HG03025 (cell line): Measurements from ENCODE around the gene CBX6.
"Not testable (repeated sequence)": the region's sequence is repeated elsewhere in the genome, so short reads cannot be mapped to it uniquely, and the experiment has no call there.

Experiments
- ATAC-seq: cut with Tn5 transposase; IDR thresholded peaks from one replicate; pipeline ENCODE4 v1.9.1; 2021; ENCODE audit warnings: mild to moderate bottlenecking, moderate library complexity; ENCODE audit not compliant: unreplicated experiment, low FRiP score

Gene CBX6

DNA sequence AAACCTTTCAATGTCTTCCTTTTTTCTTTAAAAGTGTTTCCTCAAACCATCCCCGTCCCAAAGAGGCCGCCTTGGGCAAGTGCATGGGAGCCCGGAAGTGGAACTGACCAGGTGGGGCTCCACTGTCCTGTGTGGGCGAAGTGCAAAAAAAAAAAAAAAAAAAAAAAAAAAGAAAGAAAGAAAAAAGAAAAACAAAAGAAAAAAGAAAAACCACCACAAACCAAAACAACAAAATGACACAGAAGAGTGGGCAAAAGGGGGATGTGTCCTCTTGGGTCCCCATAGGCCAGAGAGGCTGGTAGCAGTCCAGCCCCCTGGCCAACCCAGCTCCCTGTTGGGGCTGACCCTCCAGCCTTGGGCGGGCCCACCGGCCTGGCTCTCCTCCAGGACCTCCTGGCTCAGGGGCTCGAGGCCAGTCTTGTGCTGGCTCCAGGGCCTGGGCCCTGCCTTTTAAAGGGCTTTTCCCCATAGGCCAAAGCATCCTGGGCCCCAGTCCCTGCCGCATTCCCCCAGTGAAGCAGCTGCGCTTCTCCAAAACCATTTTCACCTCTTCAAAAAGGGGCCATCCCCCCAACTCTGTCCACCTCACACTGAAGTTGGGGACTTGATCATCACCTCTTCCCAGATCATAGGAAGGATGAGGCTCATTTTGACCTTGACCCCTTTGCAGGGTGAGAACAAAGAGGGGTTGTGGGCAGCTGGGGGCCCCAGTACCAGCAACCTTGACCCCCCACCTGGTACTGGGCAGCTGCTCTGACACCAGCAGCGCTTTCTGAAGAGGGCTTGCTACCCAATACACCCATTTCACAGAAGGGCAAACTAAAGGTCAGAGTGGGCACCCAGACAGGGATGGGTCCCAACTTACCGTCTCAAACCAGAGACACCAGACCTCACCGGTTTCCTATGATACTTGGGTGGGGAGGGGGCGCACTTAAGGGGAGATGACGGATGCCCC is 9.4 kb downstream of the CBX6 start:
- no peak for ATAC-seq

DNA sequence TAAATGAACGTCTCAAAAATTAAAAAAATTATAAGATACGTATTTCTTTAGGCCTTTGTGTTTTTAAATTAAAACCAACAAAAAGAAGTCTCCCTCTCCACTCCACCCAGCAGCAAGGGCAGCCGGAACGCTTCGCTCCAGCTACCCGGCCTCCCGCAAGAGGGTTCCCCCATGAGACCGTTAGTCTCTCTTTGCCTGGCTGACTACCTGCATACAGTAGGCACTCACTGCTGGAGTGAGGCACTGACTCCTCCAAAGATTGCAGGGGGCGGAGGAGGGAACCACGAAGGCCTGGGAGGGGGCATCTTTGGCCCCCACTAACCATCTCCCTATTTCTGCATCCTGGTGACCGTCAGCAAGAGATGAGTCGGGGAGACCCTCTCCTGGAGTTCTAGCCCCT is 10.1 kb downstream of the CBX6 start:
- ATAC-seq = no peak

DNA sequence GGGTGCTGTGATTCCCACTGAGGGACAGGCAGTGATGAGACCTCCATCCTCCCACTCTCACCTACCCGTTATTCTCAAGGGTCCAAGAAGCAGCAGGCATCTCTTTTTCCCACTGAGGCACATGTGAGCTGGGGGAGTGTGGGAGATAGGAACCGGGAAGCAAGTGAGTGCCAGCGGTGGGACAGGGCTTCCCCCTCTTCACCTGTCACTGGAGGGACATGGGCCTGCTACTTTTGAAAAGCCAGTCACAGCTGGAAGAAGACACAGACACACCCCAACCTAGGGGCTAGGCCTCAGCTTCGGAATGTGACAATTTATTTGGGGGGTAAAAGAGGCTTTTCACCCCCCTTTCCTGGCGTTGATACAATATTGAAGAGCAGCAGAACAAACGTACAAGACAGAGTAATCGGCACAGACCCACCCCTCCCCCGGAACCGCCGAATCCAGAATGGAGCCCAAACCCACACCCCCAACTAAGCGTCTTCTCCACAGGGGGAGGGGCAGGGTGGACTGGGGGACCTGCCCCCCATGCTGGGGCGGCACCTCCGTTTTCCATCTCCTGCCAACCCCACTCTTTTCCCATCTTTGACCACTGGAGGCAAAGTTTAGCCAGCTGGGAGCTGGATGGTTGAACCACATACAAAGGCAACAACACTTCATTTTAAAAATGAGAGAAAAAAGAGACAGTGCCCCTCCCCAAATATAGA is 10.7 kb downstream of the CBX6 start:
- ATAC-seq = no peak

DNA sequence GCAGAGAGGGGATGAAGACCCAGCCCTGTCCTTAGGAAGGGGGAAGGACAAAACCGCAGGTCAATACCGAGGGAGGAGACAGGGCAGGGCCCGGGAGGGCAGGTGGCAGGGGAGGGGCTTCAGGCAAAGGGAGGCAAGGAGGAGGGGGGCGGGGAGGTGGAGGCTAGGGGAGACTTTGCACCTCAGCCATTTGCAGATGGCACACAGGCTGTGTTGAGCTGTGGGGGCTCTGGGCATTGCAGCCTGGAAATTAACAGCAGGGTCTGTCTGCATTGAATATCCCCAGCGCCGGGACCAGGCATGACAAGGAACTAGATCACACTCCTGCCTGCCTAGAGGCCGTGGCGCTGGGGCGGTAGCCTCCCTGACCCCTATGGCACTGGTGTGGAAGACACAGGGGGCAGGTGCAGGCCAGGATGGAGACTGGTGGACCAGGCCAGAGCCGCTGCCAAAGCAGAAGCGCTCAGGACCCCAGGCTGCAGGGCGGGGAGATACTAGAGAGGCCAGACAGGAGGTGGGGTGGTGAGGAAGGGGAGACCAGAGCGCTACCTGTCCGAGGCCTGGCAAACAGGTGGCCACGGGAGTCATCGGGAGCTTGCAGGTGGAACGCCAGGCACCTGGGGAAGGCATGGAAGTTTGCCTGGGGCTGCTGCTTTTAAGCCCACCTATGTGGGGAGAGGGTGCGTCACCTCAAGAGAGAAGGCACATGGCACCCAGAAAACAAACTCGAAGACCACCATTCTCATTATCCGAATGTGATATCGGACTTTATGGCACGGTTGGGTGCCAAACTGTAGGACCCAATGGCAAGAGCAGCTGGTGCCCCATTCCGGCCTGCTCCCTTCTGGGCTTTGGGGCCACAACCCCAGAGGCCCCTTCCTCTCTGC is 11.5 kb downstream of the CBX6 start:
- no peak for ATAC-seq

DNA sequence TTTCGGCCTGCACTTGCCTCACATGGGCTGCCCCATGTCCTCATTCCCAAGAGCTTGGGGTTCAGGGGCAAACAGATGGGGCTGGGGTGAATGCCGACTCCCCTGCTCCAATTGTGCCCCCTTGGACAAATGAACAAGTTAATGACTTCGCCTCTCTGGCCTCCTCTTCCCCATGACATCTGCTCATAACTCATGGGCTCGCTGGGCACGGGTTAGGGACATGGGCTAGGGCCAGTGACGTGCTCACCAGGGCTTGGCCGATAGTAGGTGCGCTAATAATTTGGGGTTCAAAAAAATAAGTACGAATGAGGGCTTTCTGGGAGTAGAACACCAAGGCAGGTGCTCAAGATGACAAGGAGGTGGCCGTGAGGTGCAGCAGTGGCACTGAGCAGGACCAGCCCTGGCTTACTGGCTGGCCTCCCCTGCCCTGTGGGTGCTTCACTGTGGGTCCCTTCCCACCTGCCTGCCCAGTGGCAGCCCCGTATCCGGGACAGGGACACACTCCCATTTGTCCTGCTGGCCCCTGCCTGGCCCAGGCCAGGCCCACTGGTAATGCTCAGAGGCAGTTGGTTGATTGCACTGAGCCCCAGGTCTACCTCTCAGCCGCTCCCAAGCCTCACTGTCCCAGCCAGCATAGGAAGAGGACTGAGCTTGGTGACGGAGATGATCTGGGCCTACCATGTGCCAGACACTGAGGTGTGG is 12.3 kb downstream of the CBX6 start:
- ATAC-seq = no peak

DNA sequence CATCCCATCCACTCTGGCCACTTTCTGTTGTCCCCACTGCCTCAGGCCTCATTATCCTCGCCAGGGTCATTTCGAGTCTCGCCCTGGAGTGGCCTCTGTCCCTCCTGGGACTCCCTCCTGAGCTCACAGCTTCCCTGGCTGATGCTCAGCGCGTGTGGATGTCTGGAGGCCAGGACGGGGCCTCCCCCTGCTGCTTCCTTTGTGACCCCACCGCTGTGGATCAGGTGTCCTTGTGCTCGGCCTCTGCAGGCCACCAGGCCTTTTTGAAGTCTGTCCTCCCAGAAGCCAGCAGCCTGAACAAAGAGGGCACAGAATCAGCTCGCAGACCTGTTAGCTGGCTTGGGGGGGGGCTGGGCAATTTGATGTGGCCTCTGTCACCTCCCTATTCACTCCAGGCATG is 13.5 kb downstream of the CBX6 start:
- ATAC-seq = no peak

DNA sequence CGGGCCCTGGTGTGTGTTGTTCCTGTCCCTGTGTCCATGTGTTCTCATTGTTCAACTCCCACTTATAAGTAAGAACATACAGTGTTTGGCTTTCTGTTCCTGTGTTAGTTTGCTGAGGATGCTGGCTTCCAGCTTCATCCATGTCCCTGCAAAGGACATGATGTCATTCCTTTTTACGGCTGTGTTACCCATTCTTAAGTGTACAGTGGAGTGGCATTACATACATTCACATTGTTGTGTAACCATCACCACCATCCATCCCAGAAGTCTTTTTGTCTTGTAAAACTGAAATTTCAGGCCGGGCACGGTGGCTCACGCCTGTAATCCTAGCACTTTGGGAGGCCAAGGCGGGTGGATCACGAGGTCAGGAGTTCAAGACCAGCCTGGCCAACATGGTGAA is 17.5 kb downstream of the CBX6 start:
- ATAC-seq = not testable (repeated sequence)

DNA sequence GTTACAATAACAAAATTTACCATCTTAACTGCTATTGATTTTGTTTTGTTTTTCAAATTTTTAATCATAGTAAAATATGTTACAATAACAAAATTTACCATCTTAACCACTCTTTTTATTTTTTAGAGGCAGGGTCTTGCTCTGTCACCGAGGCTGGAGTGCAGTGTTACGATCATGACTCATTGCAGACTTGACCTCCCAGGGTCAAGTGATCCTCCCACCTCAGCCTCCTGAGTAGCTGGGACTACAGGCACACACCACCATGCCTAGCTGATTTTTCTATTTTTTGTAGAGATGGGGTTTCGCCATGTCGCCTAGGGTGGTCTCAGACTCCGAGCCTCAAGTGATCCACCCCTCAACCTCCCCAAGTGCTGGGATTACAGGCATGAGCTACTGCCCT is 18.1 kb downstream of the CBX6 start:
- ATAC-seq = not testable (repeated sequence)

DNA sequence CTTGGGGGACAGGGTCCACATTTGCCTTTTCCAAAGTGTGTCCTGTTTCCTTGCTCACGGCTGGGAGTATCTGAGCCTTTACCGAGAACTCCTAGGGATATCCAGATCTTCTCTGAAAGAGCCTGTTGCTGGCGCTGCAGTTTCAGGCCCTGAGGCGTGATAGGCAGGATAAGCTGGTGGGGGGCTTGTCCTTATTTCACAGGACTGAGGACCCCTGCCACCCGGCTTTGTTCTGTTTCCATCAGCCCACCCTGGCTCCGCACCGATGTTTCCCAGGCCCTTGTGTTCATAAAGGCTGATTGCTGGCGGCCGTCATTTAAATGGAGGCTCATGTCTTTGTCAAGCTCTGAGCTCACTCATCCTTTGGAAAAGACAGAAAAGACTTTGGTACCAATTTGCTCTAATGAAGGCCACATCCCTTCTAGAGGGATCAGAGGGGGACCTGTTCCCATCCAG is 18.8 kb downstream of the CBX6 start:
- no peak for ATAC-seq

DNA sequence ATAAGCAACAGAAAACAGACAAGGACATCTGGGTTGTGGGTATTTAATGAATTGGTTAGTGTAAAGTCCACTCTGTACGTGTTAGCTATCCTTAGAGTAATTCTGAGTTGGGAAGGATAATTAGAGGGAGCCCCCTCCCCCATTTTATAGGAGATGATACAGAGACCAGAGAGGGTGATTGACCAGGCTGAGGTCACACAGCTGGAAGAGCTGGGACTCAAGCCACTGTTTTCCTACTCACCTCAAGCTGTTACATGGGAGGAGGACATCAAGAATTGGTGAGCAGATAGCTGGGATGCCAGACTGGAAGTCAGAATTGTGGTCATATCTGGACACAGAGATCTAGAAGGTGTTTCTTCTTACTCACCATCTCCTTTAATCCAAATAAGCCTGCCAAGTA is 19.5 kb downstream of the CBX6 start:
- no peak for ATAC-seq

DNA sequence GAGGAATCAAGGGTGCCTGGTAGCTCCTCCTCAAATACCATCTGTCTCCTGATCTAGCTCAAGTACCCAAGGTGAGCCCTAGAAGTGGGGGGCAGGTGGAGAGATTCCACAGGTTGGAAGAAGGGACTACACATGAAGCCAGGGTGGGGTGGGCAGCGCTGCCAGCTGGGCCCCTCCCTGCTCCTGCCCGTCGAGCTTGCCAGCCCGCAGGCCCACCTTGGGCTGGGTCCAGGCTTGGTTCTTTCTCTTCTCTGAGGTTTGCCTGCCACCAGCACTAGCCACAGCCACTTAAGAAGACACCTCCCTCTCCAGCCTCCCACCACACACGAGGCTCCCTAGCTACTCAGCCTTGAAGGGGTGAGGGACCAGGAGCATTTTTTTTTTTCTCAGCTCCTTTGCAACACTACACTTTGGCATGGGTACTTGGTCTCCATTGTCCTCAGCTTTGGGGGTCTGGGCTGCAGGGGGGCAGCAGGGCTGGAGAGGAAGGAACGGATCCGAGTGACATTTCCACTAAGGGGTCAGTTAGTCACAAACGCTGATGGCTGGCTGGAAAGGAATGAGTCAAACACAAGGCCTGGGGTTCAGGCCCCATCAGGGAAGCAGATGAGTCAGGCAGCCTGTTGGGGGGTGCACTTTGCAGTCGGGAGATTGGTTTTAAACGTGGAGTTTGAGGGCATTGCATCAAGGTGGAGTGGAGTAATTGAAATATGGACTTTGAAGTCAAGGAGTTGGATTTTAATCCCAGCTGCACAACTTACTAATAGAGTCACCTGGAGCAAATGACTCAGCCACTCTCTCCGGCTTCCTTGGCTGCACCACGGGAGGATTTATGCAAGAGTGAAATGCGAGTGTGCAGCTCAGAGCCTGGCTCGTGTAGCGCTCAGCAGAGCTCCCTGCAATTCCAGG is 20.8 kb downstream of the CBX6 start:
- no peak for ATAC-seq

DNA sequence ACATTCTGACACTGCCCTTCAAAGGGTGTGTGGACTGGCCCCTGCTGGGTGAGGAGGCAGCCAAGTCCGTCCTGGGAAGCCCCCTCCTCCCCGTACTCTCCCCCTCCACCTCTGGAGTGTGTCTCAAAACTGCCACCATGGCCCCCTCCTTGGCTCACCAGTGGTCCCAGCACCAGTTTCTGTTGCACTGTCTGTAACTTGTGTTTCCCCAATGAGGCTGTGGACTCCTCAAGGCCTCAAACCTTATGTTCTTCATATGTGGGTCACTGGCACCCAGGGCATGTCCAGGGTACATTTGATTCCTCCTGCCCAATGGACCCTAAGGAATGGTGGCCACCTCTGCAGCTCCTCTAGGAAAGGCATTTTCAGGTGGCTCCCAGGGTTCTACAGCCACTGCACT is 21.6 kb downstream of the CBX6 start:
- no peak for ATAC-seq

DNA sequence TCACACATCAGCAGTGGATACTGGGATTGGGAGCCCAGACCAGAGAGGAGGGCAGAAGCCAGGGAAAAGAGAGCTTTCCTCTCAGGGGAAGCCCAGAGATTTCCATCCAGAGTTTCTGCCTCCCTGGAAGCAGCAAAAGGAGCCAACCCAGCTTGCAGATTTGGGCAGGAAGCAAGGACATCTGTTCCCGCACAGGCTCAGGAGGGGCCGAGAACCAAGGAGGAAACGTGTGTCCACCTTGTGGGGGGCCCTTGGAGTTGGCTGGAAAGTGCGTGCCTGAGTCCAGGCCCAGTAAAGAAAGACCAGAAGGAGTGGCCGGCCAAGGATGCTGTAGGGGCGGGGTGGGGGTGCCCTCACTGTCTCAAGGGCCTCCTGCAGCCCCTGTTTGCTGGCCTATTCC is 22.2 kb downstream of the CBX6 start:
- ATAC-seq = no peak

DNA sequence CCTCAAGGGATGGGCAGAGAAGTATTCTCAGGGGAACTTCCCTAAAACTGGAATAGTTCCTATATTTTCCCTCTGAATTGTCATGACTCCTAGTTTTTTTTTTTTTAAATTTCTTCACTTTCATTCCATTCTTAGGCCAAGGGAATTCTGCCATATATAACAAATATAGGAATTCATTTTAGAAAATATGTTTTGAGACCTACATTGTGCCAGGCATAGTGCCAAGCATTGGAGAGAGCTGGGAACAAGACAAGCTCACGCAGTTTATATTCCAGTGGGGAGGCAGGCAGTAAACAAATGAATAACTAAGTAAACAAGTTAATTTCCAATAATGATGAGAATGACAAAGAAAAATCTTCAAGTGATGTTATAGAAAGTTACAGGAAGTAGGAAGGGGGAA is 25.6 kb downstream of the CBX6 start:
- no peak for ATAC-seq

DNA sequence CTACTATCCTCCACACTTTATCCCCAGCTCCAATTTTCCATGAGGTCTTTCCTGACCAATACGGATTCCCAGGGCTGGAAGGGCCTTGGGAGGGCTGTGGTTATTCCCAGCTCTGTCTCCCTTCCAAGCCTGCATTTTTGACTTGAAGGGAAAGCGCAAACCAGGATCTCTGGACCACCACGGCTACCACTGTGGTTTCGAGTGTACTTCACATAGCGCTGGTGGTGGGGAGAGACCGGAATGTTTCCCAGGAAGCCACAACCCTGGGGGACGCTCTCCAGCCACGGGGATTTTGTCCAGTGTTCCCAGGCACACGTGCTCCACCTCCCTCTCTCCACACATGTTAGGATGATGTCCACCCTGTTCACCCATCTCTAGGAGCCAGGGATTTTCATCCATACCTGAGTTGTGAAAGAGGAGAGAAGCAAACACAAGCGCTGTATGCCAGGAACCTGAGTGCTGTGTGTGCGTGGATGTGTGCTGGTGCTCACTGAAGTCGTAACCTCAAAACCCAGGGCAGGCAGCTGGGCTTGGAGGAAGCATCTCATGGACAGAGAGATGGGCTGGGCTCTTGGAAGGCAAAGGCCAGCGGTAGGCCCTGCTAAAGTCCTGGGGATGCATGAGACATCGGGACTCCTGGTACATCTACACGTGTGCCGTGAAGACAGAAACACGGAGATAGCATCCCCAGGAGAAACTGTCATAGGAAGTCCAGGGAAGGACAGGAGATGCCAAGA is 26.8 kb downstream of the CBX6 start:
- no peak for ATAC-seq

DNA sequence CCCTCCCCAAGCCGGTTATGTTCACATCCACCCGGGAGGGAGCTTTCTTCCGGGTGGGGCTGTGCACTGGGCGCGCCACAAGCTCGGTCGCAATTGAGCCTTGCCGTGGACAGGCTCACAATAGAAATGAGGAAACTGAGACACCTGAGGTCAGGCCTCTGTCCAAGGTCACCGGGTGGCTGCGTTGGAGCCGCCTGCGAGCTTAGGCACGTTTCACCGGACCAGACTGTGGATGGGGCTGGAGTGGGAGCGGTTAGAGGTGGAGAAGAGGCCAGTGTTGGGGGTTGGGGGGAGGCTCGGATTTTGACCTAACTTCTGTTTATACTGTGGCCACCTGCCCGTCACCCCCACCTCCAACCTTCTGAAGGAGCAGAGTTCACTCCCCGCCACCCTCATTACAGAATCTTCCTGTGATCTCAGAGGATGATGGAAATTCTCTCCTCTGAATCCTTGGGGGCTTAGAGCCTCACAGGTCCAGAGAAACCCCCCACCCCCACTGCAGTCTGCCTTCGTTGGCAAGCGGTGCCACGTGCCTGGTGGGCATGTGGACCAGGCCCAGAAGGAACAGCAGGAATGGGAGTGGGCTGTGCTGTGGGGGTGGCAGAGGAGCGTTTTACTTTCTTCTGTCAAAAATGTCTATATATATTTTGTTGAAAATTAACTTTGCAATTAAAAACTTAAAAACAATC is 27.6 kb downstream of the CBX6 start:
- ATAC-seq = no peak

DNA sequence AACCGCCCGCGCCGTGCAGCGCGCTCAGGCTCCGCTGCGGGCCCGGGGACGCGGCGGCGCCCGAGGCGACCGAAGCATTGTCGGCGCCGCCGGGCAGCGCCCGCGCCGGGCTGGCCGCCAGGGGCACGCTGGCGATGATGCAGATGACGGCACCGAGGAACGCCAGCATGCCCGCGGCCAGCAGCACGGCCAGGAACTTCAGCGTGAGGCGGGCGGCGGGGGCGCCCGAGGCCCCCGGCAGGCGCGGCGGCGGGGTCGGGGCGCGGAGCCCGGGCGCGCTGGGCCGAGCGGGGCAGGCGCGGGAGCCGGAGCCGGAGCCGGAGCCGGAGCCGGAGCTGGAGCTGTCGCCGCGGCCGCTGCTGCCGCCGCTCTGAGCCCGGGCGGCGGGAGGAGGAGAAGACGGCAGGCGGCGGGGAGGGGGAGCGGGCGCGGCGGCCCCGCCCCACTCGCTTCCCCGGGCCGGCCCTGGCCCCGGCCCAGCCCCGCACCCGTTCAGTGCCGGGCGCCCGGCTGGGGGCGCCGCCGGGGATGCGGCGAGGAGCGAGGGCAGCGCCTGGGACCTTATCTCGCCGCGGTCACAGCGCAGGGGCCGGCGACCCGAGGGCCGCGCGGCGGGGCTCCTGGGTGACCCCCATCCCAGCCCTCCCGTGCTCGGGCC is 28.2 kb downstream of the CBX6 start, which contains the start of gene NPTXR:
Gene NPTXR (minus strand): TSS at position 372 of the 658 bp plus-strand sequence.
- ATAC-seq = no peak
